GM18907 (cell line): Measurements from ENCODE around the gene NAT8.
"Not testable (repeated sequence)": the region's sequence is repeated elsewhere in the genome, so short reads cannot be mapped to it uniquely, and the experiment has no call there.

ENCODE experiments used
- ATAC-seq: cut with Tn5 transposase; IDR thresholded peaks from one replicate; pipeline ENCODE4 v1.9.1; 2021; ENCODE audit warnings: mild to moderate bottlenecking, moderate library complexity; ENCODE audit not compliant: unreplicated experiment

Gene NAT8

GRCh38 chr2:73638429-73638828 is 3.8 kb downstream of the NAT8 start:
- no peak for ATAC-seq

- ATAC-seq: not testable (repeated sequence)
Observed at GRCh38 chr2:73636977-73637376, 5.2 kb downstream of the NAT8 start.

GRCh38 chr2:73630662-73631266 is 11.5 kb downstream of the NAT8 start:
- ATAC-seq: not testable (repeated sequence)

GRCh38 chr2:73628493-73628892 is 13.7 kb downstream of the NAT8 start:
- ATAC-seq: peak; percentile 63

GRCh38 chr2:73626237-73626636 is 16.0 kb downstream of the NAT8 start:
- ATAC-seq: not testable (repeated sequence)

- ATAC-seq: not testable (repeated sequence)
Observed at GRCh38 chr2:73624625-73625024, 17.6 kb downstream of the NAT8 start.

- not testable (repeated sequence) for ATAC-seq
Observed at GRCh38 chr2:73624036-73624435, 18.2 kb downstream of the NAT8 start.

GRCh38 chr2:73619925-73620324 is 22.3 kb downstream of the NAT8 start:
- not testable (repeated sequence) for ATAC-seq

GRCh38 chr2:73614997-73615396 is 27.2 kb downstream of the NAT8 start:
- ATAC-seq: no peak

GRCh38 chr2:73614105-73614504 is 28.1 kb downstream of the NAT8 start:
- ATAC-seq: no peak

- no peak for ATAC-seq
Observed at GRCh38 chr2:73611867-73612266, 30.4 kb downstream of the NAT8 start.

- ATAC-seq: no peak
Observed at GRCh38 chr2:73611193-73611592, 31.0 kb downstream of the NAT8 start.

GRCh38 chr2:73610111-73610510 is 32.1 kb downstream of the NAT8 start:
- ATAC-seq: no peak

- ATAC-seq: not testable (repeated sequence)
Observed at GRCh38 chr2:73604589-73604988, 37.6 kb downstream of the NAT8 start.

- ATAC-seq: peak; percentile 63
Observed at GRCh38 chr2:73603099-73603588, 39.1 kb downstream of the NAT8 start.

GRCh38 chr2:73601780-73602179 is 40.4 kb downstream of the NAT8 start:
- ATAC-seq: no peak

GRCh38 chr2:73594251-73594650 is 48.0 kb downstream of the NAT8 start:
- ATAC-seq: no peak

- no peak for ATAC-seq
Observed at GRCh38 chr2:73593680-73594079, 48.5 kb downstream of the NAT8 start.
